ENCODE data around the gene C3.
"Not testable (repeated sequence)": the region's sequence is repeated elsewhere in the genome, so short reads cannot be mapped to it uniquely, and the experiment has no call there.

C3 gene

DNA sequence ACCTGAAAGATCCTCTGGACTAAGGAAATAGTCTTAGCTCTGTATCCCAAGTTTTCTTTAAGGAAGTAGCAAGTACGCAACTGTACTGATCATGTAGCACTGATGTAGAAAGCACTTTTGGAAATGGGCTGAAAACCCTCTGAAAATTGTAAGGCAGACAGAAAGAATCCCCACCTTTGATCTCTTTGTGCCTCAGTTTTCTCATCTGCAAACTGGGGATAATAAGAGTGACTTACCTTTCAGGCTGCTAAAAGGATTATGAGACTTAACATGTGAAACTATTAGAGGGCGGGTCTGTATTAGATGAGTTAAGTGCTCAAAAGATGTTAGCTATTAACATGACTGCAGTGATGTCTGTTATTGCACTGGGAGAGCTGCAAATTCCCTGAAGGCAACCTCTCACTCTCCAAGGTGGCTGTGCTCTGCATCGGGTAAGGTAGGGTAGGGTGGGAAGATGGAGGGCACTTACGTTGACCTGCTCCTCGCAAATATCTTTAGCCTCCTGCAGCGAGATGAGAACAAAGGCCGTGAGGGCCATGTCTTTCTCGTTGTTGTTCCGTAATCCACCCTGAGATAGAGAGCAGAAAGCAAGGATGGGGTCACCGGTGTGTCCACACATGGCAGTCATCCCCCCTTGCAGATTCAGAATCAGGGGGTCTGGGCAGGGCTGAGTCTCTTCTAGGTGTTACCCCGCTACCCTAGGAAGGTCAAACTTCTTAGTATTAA, 30.1 kb downstream of the C3 start:
- DNase-seq, result no peak

DNA sequence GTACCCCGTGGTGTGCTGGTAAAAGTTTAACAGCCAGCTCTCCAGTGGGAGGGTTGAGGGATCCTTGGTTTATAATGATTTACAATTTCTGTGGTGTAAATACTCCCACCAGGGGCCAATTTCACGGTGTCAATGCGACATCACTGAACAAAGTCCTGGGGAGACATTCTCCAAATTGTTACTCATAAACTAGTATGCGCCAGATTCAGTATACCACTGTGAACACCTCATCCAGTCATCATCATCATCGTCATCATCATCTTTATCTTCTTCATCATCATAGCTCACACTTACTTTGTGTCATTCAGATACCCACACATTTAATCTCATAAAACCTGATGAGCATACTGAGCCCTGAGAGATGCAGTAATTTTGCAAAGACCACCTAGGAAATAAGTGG, 33.3 kb downstream of the C3 start:
- no peak for DNase-seq

DNA sequence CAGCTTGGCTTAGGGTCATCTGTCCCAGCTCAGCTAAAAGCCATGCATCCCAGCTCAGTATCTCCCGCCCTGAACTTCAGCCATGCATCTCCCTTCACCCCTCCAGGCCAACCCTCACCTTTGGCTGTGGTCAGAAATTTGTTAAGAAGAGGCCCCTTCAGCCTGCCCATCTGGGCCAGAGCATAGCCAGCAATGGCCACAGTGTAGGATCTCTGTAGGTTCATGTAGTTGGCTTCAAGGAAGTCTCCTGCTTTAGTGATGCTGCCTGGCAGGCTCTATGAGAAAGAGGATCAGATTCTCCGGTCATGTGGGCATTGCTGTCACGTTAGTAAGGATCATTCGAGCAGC, 33.8 kb downstream of the C3 start:
- no peak for DNase-seq

DNA sequence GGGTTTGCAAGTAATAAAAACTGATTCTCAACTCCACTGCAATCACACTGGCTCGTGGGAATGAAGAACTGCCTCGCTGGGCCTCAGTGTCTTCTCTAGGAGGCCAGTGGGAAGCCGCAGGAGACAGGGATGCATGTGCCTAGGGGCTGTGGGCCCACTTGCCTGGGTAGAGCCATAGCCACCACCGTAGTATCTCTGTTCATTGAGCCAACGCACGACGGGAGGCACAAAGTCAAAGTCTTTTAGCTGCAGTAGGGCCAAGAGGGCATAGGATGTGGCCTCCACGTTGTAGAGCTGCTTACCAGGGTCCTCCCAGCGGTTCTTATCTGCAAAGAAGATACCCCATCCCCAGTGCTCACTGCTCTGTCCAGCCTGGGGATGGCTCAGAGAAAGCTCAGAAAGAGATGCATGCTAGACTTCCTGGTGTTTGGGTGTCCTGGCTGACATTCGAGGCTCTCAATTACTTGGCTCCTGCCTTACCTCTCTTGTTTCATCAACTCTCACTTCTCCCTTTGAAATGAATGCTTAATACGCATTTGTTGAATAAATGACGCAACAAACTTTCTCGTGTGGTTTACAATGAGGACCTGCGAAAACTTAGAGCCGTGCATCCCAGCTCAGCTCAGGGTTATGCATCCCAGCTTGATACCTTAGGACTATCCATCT, 34.4 kb downstream of the C3 start:
- no peak for DNase-seq

DNA sequence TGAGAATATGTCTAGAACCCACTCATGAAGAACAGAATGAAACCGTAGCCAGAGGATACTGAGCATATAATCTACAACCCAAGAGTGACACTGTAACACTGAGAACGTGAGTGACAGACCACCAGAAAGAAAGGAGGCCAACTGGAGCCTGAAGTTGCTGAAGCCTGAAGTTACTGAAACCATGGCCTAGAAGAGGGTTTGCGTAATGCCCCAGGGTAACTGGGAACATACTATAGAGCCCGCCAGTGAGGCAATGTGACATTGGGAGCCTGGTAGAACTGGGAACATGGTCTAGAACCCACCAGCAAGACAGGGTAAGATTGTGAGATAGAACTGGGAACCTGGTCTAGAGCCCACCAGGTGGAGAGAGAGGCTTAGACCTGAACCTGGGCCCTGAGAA, 35.0 kb downstream of the C3 start:
- no peak for DNase-seq

DNA sequence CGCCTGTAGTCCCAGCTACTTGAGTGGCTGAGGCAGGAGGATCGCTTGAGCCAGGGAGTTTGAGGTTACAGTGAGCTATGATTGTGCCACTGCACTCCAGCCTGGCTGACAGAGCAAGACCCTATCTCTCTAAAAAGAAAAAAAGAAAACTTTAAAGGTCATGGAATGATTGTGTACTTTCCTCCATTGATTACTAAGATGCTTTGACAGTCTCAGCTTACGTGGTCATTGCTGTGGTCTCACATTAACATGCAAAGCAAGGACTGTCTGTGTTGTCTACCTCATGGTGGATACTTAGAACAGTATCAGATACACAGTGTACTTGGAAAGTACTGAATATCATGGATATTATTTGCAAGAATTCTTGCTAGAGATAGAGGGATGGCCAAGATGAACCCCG, 36.5 kb downstream of the C3 start:
- DNase-seq, result no peak

DNA sequence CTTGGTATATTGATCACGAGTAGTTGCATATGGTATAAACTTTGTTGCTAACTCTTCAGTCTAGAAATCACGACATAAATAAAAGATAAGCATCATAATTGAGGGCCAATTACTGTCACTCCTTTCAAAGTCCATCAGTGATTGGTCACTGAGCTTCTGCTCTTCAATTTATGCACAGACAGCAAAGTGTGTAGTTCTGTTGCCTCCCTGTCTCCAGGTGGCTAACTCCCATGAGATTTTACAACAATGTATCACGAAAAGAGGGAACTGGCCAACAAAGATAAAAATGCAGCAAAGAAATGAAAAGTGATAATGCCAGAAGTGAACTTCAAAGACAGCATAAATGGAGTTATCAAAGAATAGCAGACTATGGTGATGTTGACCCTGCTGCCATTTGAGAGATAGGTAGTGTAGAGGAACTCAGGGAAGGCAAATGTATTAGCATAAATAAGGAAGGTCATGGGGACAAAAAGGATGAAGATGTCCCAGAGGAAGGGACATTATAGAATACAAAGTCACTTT, 37.8 kb downstream of the C3 start:
- DNase-seq, result no peak

DNA sequence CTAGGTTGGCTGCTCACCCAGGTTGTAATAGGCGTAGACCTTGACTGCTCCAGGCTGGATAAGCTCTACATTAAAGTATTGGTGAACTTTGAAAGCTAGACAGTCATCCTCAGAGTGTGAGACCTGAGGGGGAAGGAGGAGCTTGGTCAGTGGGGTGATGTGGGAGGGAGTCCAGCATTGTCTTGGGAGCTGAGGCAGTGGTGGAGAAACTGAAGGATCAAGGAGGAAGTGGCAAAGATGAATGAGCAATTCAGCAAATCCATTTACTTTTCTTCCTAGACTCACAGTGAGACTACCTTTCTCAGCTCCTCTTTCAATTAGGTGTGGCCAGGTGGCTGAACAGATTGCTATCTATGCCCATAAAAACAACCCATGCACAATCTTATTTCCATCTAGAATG, 40.3 kb downstream of the C3 start:
- DNase-seq, result no peak

DNA sequence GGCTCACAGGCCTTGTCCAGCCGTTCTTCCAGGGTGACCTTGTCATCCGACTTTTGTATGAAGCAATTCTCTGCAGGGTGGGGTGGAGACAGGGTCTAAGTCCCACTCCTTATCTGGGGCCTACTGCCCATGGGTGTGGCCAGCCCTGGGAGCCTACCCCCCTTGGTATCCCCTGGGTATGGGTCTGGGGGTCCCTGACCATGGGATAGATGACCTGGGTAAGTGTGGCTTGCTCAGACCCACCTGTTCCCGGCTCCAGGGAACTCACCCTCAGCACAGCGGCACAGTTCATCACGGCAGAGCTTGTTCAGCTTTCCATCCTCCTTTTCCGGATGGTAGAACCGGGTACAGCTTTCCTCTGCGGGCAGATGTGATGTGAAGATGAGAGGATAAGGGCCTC, 41.3 kb downstream of the C3 start:
- DNase-seq, result no peak

DNA sequence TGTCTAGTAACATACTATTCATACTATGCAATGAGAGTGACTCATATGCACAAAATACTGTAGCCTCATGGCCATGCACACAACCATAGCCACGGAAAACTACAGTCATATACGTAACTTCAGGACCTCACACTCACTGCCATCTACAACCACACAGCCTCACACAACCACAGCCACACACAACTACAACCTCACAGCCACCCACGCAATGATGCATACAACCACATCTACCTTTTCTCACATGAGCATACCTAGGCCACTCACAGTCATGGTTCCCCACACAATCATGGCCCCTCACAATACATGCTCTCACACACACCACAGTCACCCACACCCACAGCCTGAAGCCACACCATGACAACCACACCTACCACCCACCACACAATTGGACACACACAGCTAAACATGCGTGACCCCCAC, 41.8 kb downstream of the C3 start:
- no peak for DNase-seq

DNA sequence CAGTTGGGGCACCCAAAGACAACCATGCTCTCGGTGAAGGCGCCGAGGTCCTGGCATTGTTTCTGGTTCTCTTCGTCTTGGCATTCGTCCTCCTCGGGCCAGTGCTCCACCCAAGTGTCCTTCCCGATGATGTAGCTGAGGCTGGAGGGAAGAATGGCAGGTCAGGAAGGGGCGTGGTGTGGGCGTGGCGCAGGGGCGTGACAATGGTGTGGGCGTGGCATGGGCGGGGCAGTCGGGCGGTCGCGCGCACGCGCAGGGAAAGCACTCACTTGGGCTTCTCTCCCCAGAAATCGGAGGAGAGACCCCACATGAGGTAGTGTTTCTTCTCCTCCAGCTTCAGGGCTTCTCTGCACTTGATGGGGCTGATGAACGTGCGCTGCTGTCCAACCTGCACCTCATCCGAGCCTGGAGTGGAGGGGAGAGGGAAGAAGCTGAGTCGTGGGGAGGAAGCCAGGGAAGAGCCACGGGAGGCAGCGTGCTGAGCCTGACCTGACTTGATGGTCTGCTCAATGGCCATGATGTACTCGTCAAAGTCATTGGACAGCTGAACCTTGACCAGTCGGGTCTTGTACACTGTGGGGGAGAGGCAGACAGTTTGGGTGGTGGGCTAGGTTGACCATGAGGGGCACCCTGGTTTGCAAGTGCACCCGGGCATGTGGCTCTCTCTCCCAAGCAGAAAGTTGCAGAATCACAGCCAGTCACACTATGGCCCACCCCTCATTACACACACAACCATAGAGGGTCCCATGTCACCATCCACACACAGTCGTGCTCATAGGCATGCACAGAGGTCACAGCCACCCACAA, 42.4 kb downstream of the C3 start:
- DNase-seq, result peak; percentile 38

DNA sequence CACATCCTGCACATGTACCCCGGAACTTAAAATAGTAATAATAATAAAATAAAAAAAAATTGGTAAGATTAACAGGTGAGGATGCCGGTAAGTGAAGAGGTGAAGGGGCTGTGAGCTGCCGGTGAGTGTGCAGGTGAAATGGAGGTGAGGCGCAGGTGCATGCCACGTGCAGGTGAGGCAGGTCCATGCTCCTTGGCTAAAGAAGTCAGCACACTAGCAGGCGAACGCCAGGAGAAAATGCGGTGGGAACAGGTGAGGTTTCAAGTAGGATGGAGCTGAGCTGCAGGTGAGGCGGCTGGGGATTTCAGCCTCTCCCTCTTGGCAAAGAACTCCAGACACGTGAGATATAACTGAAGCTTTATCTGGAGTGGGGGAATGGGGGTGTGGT, 43.0 kb downstream of the C3 start:
- no peak for DNase-seq

DNA sequence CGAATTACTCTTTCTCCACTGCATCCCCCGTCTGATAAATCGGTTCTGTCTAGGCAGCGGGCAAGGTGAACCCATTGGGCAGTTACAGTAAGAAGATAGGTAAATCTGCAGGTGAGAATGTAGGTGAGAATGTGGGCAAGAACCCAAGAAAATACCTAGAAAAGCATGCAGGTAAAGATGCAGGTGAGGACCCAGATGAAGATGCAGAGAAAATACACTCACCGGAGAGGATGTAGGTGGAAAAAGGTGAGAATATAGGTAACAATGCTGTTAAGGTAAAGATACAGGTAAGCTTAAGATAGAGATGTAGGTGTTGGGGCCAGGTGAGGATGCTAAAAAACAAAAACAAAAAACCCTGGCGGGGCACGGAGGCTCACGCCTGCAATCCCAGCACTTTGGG, 44.2 kb downstream of the C3 start:
- no peak for DNase-seq

DNA sequence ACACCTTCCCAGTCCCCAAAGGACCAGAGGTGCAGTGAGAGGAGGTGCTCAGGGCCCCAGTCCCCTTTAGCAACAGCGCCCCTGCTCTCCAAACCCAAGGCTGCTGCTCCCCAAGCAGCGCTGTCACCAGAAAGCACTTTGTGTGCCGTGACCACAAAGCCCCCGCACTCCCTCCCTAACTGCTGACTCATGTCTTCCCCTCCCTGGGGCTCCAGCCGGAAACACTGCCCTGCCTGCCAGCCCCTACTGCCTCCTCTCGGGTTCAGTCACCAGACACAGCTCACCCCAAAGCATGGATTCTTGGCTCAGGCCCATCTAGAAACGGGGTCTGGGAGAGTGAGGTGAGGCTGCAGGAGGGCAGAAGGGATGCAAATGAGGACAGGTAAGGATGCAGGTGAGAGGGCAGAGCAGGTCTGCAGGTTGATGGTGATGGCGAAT, 45.6 kb downstream of the C3 start:
- DNase-seq, result peak; percentile 69

DNA sequence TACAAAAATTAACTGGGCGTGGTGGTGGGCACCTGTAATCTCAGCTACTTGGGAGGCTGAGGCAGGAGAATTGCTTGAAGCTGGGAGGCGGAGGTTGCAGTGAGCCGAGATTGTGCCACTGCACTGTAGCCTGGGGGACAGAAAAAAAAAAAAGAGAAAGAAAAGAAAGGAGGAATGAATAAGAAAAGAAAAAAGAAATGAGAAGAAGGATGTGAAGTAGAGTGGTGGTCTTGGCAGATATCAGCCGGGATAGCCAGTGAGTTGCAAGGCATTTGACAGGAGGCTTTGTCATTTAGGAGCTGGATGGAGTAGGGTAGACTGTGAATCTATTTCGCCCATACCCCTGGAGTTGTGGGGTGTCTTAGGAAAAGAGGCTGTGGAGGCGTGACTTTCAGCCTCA, 46.0 kb downstream of the C3 start:
- DNase-seq, result not testable (repeated sequence)

DNA sequence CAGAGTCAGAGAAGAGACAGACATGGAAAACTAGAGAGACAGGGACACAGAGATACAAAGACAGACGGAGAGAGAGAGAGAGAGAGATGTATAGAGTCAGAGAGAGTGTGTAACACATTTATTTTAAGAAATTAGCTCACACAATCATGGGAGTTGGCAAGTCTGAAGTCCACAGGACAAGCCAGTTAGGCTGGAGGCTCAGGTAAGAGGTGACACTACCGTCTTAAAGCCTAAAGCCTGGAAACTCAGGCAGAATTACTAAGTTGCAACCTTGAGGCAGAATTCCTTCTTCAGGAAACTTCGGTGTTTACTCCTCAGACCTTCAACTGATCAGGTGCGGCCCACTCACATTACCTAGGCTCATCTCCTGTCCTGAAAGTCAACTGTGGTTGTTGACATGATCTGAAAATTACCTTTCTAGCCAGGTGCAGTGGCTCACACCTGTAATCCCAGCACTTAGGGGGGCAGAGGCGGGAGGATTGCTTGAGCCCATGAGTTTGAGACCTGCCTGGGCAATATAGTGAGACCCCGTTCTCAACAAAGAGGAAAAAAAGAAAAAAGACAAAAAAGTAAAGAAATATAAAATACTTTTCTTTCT, 47.7 kb downstream of the C3 start:
- DNase-seq, result no peak

DNA sequence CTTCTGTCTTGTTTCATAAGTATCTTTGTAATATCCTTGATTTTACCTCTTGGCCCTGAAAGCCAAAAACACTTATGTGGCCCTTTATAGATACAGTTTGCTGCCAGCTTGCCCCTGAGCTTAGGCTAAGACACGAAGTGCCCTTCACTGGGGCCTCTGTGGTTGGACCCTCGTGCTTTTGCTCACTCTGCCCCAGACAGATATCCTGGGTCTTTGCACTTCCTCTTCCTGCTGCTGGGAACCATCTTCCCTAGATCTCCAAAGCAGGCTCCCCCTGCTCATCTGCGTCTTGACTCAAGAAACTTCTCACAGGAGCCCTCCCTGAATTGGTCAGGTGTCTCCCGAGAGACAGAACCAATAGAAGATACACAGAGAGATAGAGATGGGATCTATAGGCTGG, 48.5 kb downstream of the C3 start:
- DNase-seq, result no peak

DNA sequence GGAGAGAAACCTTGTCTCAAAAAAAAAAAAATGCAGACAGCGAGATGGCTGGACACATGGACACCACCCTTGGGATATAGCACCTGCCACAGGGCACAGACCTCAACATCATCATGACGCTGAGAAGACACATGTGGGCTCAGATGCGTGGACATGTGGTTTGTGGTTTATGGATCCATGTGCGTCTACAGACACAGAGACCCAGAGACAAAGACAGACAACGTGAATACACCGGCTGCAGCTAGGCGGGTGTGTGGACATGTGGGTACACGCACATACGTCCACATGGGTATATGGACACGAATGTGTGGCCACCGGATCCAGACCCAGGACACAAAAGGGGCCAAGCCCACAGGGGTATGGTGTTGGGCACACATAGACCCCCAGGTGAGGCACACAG, 51.8 kb downstream of the C3 start:
- no peak for DNase-seq

DNA sequence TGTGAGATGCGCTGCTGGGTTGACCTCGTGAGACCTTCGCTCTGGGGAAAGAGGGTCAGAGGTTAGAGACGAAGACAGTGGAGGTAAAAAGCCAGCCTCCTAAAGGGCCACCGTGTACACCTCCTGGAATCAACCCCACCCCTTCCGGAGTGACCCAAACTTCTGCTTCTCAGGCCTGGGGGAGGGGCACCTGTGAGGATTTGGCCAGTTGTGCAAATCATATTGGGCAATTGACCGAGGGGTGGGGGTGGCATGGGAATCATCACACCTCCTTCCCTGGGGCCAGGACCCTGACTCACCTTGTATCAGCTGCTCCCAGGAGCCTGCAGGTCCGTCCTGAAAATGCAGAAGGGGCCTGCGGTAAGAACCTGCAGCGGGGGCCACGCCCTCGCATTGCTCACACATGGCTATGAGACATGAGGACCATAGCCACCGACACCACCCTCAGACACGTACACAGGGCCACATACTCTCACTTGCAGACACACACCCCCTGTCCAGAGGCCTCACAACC, 53.3 kb downstream of the C3 start:
- no peak for DNase-seq

DNA sequence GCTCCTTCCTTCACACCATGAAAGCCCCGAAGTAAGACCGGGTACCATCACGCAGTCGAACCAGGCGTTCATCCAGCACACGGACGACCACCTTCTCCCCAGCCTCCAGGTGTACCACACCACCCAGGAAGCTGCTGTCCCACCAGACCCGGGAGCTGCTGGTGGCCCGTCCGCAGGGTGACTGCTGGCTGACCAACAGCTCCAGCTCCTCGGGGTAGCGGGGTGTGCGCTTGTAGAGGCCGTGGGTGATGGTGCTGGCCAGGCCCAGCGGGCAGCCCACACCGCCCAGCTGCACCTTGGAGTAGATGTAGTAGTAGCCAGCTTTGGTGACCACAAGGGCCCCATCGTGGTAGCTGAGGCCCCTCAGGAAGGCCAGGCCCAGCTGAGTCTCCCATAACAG, 55.5 kb downstream of the C3 start:
- DNase-seq, result no peak

DNA sequence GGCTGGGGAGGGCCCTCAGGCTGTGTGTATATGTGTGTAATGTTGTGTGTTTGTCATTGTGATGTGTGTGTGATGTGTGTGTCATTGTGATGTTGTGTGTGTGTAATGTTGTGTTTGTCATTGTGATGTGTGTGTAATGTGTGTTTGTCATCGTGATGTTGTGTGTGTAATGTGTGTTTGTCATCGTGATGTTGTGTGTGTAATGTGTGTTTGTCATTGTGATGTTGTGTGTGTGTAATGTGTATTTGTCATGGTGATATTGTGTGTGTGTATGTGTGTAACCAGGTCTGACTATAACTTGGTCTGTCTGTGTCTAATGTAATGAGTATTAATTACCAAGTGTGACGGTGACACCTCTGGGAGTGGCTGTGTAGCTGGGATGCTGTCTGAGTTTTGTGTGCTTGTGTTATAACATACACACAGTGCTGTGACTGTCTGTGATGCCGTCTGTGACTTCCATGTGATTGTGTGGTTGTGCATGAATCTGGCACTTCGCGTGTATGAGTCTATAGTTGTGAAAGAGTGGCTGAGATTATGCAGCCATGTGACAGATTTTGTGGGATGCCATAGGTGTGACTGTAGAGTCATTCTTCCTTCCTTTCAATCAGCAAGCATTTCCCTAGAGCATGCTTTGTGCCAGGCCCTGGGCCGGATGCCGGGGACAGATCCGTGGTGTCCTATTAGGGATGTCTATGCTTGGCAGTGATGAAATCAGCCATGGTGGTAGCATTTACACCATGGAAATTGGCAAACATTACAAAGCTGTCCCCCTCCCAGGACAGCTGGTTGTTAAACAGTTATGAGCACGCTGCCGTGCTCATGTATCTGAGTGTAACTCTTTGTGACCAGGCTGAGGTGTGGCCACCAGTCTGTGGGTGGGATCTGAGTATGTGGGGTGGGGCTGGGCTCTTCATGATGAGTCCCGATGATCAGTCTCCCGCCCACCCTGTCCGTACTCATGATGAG, 56.9 kb downstream of the C3 start:
- no peak for DNase-seq

DNA sequence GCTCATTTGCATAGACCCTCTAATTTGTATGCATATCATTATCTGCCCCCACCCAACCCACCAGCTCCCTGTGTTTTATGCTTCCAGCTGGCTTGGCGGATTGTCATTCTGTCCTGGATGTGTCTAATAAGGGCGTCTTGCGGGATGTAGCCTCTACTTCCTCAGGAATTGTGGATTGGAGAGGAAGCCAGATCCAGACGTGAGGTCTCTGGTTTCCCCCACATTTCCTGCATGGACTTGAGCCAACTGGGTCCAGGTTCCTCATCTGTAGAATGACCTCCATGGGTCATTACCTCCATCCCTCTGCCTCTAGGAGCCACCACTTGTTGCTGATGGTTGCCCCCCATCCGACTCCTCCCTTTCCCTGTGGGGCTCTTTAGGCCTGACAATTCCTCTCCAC, 57.7 kb downstream of the C3 start:
- no peak for DNase-seq
